HG03439 (cell line): ENCODE measurements around the gene PPOX.

ENCODE experiments used
- ATAC-seq: cut with Tn5 transposase; IDR thresholded peaks from one replicate; pipeline ENCODE4 v1.9.1; 2021; ENCODE audit warnings: mild to moderate bottlenecking, moderate library complexity; ENCODE audit not compliant: unreplicated experiment

PPOX gene

GRCh38 chr1:161153176-161153575 lies 13.1 kb upstream of the PPOX start:
- no peak for ATAC-seq

GRCh38 chr1:161153682-161154337 lies 12.4 kb upstream of the PPOX start, which contains the start of gene UFC1:
TSS of gene UFC1 (plus strand) at chr1:161153978. CDS start at chr1:161153998, 20 bp downstream.
- peak; percentile 76 for ATAC-seq

- no peak for ATAC-seq
Measured at GRCh38 chr1:161157867-161158266, 8.4 kb upstream of the PPOX start.

GRCh38 chr1:161158316-161159010 lies 7.8 kb upstream of the PPOX start:
- ATAC-seq: no peak

- peak; percentile 67 for ATAC-seq
Measured at GRCh38 chr1:161159087-161159912, 6.9 kb upstream of the PPOX start, which contains the start of gene USP21. TSS of gene USP21 (plus strand) at chr1:161159500. CDS start at chr1:161160641, 1,141 bp downstream.

GRCh38 chr1:161159913-161160243 lies 6.3 kb upstream of the PPOX start:
- no peak for ATAC-seq

- ATAC-seq: no peak
Measured at GRCh38 chr1:161160671-161161145, 5.5 kb upstream of the PPOX start.

GRCh38 chr1:161161652-161162051 lies 4.6 kb upstream of the PPOX start:
- no peak for ATAC-seq

GRCh38 chr1:161162052-161162451 lies 4.2 kb upstream of the PPOX start:
- ATAC-seq: no peak

GRCh38 chr1:161162806-161163205 lies 3.4 kb upstream of the PPOX start:
- ATAC-seq: no peak

- ATAC-seq: no peak
Measured at GRCh38 chr1:161163793-161164192, 2.4 kb upstream of the PPOX start.

GRCh38 chr1:161164901-161165610 lies 1.2 kb upstream of the PPOX start:
- no peak for ATAC-seq

- ATAC-seq: peak; percentile 0
Measured at GRCh38 chr1:161166669-161167548, 683 bp downstream of the PPOX start.

GRCh38 chr1:161168906-161169305 lies 2.7 kb downstream of the PPOX start:
- ATAC-seq: no peak

GRCh38 chr1:161171191-161171590 lies 5.0 kb downstream of the PPOX start:
- ATAC-seq: no peak

GRCh38 chr1:161171696-161172095 lies 5.5 kb downstream of the PPOX start:
- ATAC-seq: no peak

GRCh38 chr1:161172349-161172748 lies 6.1 kb downstream of the PPOX start:
- ATAC-seq: no peak

GRCh38 chr1:161172776-161173376 lies 6.7 kb downstream of the PPOX start:
- ATAC-seq: no peak

- ATAC-seq: no peak
Measured at GRCh38 chr1:161173711-161174110, 7.5 kb downstream of the PPOX start.
